Endodermal cell (in vitro differentiated cells): Measurements from ENCODE around the gene PECR. TPM values are rescaled to one million over a fixed set of nuclear protein-coding genes. Genes with fewer than 3 reads are reported as not detected.
A peak's percentile ranks its signal among the peaks of the same experiment; 100 is the strongest.

ENCODE experiments used
- DNase-seq: peaks from one replicate; pipeline ENCODE4 v3.0.0-alpha.2; 2017
- H3K27ac ChIP-seq: 2 replicates; pipeline ENCODE4 v1.5.1; 2013; ENCODE audit warnings: mild to moderate bottlenecking, low read depth, low read length, moderate library complexity
- H3K27me3 ChIP-seq: 2 replicates; pipeline ENCODE4 v1.6.1; 2013; ENCODE audit warnings: mild to moderate bottlenecking, low read length, moderate library complexity; ENCODE audit not compliant: insufficient read depth, control insufficient read depth, poor library complexity, severe bottlenecking
- H3K36me3 ChIP-seq: 2 replicates; pipeline ENCODE4 v1.7.0; 2013; ENCODE audit warnings: mild to moderate bottlenecking, low read length, moderate library complexity; ENCODE audit not compliant: control insufficient read depth, insufficient read depth
- H3K4me1 ChIP-seq: one replicate; pipeline ENCODE4 v1.7.0; 2013; ENCODE audit warnings: low read length; ENCODE audit not compliant: control insufficient read depth, insufficient read depth
- H3K4me3 ChIP-seq: 2 replicates; pipeline ENCODE4 v1.5.1; 2013; ENCODE audit warnings: mild to moderate bottlenecking, low read length, moderate library complexity
- H3K9ac ChIP-seq: 2 replicates; pipeline ENCODE4 v1.6.1; 2013; ENCODE audit warnings: mild to moderate bottlenecking, low read length, moderate library complexity; ENCODE audit not compliant: poor library complexity, severe bottlenecking; ENCODE audit errors: extremely low read depth
- H3K9me3 ChIP-seq: 2 replicates; pipeline ENCODE4 v1.6.1; 2013; ENCODE audit warnings: mild to moderate bottlenecking, low read length, moderate library complexity; ENCODE audit not compliant: control insufficient read depth
- H3K27ac Mint-ChIP-seq: 2 replicates; pipeline ENCODE4 v1.8.0; 2020; ENCODE audit warnings: mixed read lengths
- H3K27me3 Mint-ChIP-seq: 2 replicates; pipeline ENCODE4 v1.8.0; 2021; ENCODE audit warnings: mild to moderate bottlenecking, mixed read lengths; ENCODE audit not compliant: insufficient read depth
- H3K36me3 Mint-ChIP-seq: 2 replicates; pipeline ENCODE4 v1.8.0; 2020; ENCODE audit warnings: low read depth, mixed read lengths
- H3K4me1 Mint-ChIP-seq: 2 replicates; pipeline ENCODE4 v1.8.0; 2020; ENCODE audit warnings: mixed read lengths
- H3K4me3 Mint-ChIP-seq: 2 replicates; pipeline ENCODE4 v1.8.0; 2020; ENCODE audit warnings: mild to moderate bottlenecking, moderate library complexity, mixed read lengths
- H3K9me3 Mint-ChIP-seq: 2 replicates; pipeline ENCODE4 v1.8.0; 2020; ENCODE audit warnings: mild to moderate bottlenecking, mixed read lengths
- WGBS, 2 experiments: methylation state at CpG; one replicate each; pipeline versions ENCODE4 v1.1.5 to v1.1.7; 2013; ENCODE audit warnings: missing lambda C conversion rate in 2 of 2, mixed read lengths in 1 of 2; ENCODE audit not compliant: insufficient coverage in 1 of 2, insufficient read length in 1 of 2; 5-methylcytosine and 5-hydroxymethylcytosine counted together
- total RNA-seq, 2 donors: library from RNA; stranded (reverse); fragmentation: NEBNext Ultra II Directional in 1 of 2; extraction: Animal tissue kit (Norgen Biotek cat#: 25700) in 1 of 2; gene quantifications; 2 replicates in 1 of 2; 3 replicates in 1 of 2; pipeline ENCODE4 v1.2.1, GENCODE V29; 2021
- TF ChIP-seq, protein P1 (sequence below): fragments of 200-600 bp; sonication (generic); conservative IDR thresholded peaks from 2 replicates; pipeline ENCODE4 v1.5.0; 2021; ENCODE audit warnings: antibody characterized with exemption, mild to moderate bottlenecking

PECR gene
- total RNA-seq, 2 donors from 2014 or later: 12.5 to 17.0 TPM

DNA sequence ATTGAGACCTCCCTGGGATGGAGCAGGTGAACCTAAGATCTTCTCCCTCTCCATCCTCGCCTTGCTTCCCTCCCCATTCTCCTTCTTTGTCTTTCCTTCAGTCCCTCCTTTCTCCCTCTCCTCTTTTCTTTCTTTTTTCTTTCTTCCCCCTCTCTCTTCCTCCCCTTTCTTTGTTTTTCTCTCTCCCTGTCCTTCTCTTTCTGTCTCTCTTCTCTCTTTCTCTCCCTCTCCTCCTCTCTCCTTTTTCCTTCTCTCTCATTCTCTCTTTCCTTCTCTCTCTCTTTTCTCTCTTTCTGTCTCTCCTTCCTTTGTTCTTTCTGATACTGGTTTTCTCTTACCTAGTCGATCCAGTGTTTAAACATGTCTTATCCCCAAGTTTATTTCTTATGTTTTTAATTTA lies 78.9 kb downstream of the PECR start:
- TF ChIP-seq, protein P1, sequence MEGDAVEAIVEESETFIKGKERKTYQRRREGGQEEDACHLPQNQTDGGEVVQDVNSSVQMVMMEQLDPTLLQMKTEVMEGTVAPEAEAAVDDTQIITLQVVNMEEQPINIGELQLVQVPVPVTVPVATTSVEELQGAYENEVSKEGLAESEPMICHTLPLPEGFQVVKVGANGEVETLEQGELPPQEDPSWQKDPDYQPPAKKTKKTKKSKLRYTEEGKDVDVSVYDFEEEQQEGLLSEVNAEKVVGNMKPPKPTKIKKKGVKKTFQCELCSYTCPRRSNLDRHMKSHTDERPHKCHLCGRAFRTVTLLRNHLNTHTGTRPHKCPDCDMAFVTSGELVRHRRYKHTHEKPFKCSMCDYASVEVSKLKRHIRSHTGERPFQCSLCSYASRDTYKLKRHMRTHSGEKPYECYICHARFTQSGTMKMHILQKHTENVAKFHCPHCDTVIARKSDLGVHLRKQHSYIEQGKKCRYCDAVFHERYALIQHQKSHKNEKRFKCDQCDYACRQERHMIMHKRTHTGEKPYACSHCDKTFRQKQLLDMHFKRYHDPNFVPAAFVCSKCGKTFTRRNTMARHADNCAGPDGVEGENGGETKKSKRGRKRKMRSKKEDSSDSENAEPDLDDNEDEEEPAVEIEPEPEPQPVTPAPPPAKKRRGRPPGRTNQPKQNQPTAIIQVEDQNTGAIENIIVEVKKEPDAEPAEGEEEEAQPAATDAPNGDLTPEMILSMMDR: no peak
- H3K9ac ChIP-seq: no peak overlapping the region
- H3K9me3 ChIP-seq: no peaks in the 10 kb centered on the region
- H3K27ac ChIP-seq: no peak overlapping the region
- DNase-seq: no peak
- no peaks in the 10 kb centered on the region for H3K36me3 Mint-ChIP-seq
- 80 to 100% methylated on average over 1 to 2 of the region's 2 CpGs for WGBS, 2 experiments
- no peaks in the 10 kb centered on the region for H3K9me3 Mint-ChIP-seq
- no peaks in the 10 kb centered on the region for H3K27me3 Mint-ChIP-seq
- H3K4me1 ChIP-seq: no peaks in the 10 kb centered on the region
- H3K27ac Mint-ChIP-seq: peak overlapping the region; percentile 13
- no peak overlapping the region for H3K4me3 ChIP-seq
- H3K4me1 Mint-ChIP-seq: peaks cover 23% of the 10 kb centered on the region
- no peaks in the 10 kb centered on the region for H3K36me3 ChIP-seq
- no peak overlapping the region for H3K4me3 Mint-ChIP-seq
- H3K27me3 ChIP-seq: no peaks in the 10 kb centered on the region

DNA sequence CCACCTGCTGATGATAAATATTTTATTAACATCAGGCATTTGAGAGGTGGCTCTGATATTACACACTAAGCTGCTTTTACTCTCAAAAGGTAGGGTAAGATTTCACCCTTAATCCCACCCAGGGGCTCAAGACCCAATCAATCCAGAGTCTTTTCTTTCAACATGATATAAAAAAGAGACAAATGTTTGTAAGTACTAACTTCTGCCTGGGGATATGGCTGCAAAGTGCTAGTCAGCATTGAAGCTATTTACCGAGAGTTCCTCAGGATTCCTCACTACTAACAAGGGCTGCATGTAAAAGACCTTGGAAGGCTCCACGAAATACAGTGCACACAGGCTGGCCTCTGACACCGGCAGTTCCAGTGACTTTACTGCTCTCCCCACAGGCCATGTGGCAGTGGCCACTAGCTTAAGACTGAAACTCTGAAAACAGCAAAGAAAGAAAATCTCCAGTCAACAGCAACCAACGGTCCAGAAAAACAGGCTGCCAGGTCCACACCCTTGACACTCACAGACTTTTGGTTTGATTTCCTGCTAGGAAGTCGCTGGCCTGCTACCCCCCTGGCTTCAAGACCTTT lies 79.4 kb downstream of the PECR start:
- H3K27ac ChIP-seq: no peak overlapping the region
- 63 to 83% methylated on average over 5 of the region's 5 CpGs for WGBS, 2 experiments
- TF ChIP-seq, protein P1: no peak
- no peaks in the 10 kb centered on the region for H3K27me3 ChIP-seq
- H3K4me3 ChIP-seq: no peak overlapping the region
- DNase-seq: no peak
- Mint-ChIP-seq H3K4me1 (peaks cover 23% of the 10 kb centered on the region), H3K27ac (peak overlapping the region; percentile 46), H3K9me3 (no peaks in the 10 kb centered on the region), H3K27me3 (no peaks in the 10 kb centered on the region), H3K36me3 (no peaks in the 10 kb centered on the region), H3K4me3 (no peak overlapping the region)
- no peaks in the 10 kb centered on the region for H3K4me1 ChIP-seq
- H3K36me3 ChIP-seq: peaks cover 2% of the 10 kb centered on the region
- no peak overlapping the region for H3K9ac ChIP-seq
- H3K9me3 ChIP-seq: no peaks in the 10 kb centered on the region

DNA sequence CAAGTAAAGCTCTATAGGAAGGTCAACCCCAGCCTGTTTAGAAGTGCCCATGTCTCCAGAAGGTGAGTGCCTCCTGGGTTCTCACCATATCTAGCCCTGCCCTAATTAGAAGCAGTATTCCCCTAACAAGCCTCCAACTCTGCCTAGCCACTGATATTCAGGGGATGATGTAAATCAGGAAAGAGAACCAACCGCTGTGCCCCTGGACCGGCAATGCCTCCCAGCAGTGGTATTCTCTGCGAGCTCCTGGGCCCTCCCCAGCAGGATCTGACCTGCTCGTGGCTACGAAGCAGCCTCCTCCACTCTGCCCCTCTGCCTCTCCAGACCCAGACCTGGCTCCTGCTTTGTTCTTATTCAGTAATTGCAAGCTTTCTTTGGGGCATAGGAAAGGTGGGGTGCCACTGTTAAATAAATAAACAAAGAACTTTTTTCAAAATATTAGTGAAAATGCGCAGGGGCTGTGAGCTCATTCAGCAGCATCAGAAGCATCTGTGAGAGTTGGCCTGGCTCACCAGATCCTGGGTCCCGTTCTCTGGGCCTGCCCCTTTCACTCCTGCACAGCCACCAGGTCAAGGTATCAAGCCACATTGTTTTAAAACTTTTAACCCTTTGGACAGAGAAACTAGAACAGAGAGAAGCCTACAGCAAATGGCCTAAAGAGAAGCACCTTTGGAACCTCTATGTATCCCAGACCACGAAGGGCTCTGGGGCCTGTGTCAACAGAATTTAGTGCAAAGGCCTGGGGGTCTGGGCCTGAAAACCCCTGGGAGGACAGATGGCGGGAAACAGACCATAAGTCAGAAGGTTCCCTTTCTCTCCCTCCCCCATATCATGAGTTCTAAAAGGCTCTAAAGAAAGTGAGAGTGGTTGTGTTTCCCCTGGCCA lies 80.2 kb downstream of the PECR start:
- no peak overlapping the region for H3K4me3 Mint-ChIP-seq
- 74 to 82% methylated on average over 2 to 9 of the region's 9 CpGs for WGBS, 2 experiments
- DNase-seq: no peak
- H3K27me3 Mint-ChIP-seq: no peaks in the 10 kb centered on the region
- no peaks in the 10 kb centered on the region for H3K36me3 Mint-ChIP-seq
- no peak overlapping the region for H3K27ac ChIP-seq
- no peak overlapping the region for H3K9ac ChIP-seq
- H3K4me1 Mint-ChIP-seq: peaks cover 18% of the 10 kb centered on the region
- H3K27me3 ChIP-seq: no peaks in the 10 kb centered on the region
- H3K9me3 ChIP-seq: no peaks in the 10 kb centered on the region
- H3K36me3 ChIP-seq: peaks cover 7% of the 10 kb centered on the region
- no peaks in the 10 kb centered on the region for H3K9me3 Mint-ChIP-seq
- no peak overlapping the region for H3K4me3 ChIP-seq
- H3K4me1 ChIP-seq: no peaks in the 10 kb centered on the region
- H3K27ac Mint-ChIP-seq: no peak overlapping the region
- TF ChIP-seq, protein P1: no peak
